ENCODE results near the gene EBLN2.

Gene EBLN2

GRCh38 chr3:73107676-73108187 is 46.3 kb downstream of the EBLN2 start:
- no peak for DNase-seq (ENCODE audit: low spot score)

DNA sequence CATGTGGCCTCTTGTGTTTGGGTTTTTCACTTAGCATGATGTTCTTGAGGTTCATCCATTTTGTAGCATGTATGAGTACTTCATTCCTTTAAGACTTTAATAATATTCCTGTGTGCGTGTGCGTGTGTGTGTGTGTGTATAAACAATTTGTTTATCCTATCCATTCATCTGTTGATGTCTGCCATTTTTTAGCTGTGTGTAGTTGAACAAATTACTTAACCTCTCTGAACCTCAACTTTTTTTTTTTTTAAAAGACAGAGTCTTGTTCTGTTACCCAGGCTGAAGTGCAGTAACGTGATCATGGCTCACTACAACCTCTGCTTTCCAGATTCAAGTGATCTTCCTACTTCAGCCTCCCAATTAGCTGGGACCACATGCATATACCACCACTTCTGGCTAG is 47.3 kb downstream of the EBLN2 start:
- no peak for DNase-seq (ENCODE audit: low spot score)

- no peak for DNase-seq (ENCODE audit: low spot score)
Observed at GRCh38 chr3:73110530-73110929, 49.1 kb downstream of the EBLN2 start.

Data from pons (tissue), 1 donor.